ENCODE measurements around the gene GPR6.

GPR6 gene

GRCh38 chr6:109978174-109979032, at the start of gene GPR6:
Gene GPR6 (plus strand): TSS chr6:109978311. CDS start chr6:109979113, 802 bp downstream.
- peak; percentile 51 to 59 for DNase-seq

DNA sequence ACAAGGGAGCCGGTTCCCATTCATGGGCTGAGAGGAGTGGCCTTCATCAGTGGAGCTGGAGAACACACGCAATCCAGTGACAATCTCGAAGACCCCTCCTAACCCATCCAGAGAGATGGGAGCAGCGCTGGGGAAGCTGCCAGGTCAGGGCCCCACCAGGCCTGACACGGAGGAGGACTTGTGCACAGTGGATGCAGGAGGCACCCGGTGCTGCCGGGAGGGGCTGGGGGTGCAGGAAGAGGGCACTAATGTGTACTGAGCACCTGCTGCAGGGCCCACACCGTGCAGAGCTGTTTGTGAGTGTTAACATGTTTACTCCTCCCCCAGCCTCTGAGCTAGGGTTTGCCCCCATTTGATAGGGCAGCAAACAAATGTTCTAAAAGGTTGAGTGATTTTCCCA, 43.8 kb upstream of the GPR6 start:
- no peak for DNase-seq

DNA sequence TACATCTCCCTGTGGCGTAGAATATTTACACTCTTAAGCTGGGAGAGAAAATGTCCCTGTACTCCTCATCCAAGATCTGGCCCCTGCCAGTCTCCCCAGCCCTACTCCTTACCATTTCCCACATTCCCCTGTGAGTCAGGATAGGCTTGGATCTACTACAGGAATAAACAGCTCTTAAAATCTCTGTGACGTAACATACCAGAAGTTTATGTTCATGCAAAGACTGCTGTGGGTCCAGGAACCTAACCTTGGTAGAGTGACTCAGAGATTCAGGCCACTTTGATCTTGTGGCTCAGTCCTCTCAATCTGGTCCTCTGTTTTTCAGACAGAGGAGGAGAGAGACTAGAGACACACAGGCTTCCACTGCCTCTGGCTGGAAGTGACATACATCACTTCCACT, 38.5 kb upstream of the GPR6 start:
- no peak for DNase-seq

DNA sequence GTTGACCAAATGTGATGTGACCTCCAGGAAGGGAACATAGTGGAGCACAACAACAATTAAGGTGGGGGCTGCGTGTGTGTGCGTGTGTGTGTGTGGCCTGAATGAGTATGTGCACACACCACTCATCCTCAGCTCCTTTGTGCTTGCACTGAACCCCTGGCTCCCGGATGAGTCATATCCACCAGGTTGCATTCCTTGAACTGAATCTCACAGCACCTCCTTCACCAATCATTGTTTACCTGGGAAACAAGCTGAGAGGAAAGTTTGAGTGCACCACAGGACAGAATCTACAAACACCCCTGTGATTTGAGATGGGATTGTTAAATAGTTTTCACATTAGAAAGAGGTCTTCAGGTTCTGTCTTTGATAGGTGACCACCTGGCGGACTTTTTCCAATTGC, 33.7 kb upstream of the GPR6 start:
- DNase-seq: no peak

GRCh38 chr6:109945091-109945490, 33.0 kb upstream of the GPR6 start:
- no peak for DNase-seq

GRCh38 chr6:109946979-109947378, 31.1 kb upstream of the GPR6 start:
- DNase-seq: no peak

DNA sequence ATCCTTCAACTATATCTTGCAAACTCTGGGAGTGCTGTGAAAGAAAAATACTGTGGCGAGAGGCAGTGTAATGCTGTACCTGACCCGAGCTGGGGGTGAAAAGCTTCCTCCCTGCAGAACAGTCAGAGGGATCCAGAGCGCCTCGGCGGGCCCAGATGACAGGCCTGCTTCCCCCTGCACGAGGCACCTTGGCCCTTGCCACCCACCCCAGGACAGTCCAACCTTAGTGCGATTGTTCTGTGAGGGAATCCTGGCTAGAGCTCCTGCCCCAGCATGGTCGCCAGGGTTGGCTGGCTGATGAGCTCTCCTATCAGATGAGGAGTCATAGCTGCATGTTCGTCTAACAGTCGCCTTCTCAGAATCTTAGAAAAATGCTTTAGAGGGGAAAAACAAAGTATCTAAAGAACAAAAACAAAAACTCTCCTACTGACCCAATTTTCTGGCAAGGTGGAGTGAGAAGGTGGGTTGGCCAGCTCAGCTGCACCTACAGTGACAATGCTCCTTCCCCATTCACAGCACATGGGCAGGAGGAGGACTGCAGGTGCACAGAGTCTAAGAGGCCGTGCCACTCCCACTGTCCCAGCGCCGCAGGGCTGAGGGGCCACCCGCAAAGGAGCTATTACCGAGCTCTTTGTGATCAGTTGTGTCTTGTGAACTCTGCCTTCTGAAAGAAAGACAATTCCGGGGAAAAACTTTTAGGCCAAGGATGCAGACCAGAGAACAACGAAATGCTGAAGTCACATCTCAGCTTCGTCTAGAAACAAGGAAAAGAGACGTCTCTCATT, 28.6 kb upstream of the GPR6 start:
- DNase-seq: no peak

DNA sequence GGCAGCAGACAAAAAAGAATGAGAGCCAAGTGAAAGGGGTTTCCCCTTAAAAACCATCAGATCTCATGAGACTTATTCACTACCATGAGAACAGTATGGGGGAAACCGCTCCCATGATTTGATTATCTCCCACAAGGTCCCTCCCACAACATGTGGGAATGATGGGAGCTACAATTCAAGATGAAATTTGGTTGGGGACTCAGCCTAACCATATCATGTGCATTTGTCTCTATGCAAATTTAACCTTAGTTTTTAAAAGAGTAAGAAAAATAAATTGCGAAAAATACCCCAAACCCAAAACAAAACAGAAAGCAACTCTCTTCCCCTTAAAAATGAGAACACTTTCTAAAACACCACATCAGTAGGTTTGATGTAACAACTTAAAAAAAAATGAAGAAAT, 22.6 kb upstream of the GPR6 start:
- DNase-seq: no peak

DNA sequence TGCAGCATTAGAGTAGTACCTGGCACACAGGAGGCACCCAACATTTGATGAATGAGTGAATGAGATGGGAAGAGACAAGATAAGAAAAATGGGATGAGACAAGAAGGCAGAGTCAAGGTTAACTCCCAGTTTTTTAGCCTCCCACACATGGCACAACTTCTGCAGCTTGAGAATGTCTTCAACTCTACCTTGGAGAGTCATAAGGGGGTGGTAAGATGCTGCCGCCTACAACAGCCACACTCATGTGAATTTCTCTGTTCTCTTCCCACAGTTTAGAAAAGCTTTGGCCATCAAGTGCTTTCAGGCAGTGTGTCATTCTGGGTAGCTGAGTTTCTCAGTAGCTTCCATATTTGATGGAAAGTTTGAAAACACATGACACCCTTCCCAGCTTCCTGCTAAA, 19.5 kb upstream of the GPR6 start:
- DNase-seq: no peak

DNA sequence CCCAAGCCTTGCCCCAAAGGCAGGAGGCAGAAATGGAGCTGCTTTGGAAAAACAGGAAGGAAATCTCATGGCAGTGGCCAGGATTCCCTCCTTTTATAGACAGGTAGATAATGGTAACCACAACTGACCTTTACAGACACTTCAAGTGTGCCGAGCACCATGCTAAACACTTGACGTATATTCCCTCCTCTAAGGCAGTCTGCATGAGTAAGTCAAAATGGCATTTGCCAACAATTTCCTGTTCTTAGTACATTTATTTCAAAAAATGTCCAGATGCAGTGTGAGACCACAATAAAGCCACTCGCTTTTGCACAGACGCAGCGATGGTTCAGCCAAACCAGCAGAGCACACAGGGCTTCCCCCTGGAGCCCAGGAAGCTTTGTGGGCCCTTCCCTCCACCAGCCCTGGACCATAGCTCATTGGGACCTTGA, 16.5 kb upstream of the GPR6 start:
- DNase-seq: no peak

DNA sequence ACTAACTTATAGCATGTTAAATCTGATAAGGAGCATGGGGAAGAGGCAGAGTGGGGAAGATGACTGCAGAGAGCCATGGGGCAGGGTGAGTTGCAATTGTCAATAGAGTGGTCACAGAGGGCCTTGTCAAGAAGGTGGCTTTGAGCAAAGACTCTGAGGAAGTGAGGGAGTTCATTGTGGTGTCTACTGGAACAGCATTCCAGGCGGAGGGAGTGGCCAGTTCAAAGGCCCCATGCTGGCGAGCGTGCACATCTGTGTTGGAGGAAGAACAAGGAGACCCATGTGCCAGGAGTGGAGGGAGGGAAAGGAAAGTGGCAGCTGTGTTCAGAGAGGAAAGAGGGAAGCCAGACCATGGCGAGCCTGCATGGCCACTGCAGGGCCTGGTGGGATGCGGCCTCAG, 15.8 kb upstream of the GPR6 start:
- DNase-seq: no peak

DNA sequence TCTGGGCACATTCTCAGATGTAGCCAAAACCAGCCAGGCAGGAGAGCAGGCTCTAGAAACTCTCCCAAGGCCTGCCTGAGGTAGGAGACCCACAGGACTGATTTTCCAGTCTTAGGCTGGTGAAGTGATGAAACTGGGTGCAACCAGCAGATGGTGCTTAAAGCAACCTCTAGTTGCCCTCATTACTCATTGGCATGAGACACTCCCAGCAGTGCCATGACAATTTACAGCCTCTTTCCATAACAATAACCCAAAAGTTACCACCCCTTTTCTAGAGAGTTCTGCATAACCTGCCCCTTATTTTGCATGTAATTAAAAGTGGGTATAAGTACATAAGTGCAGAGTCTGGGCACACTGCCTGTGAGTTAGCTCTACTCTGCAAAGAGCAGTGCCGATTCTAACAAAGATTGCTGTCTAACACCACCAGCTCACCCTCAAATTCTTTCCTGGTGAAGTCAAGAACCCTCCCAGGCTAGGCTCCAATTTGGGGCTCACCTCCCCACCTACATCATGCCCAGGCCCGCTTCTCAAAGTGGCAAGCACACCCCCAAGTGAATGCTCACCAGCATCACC, 14.4 kb upstream of the GPR6 start:
- no peak for DNase-seq

DNA sequence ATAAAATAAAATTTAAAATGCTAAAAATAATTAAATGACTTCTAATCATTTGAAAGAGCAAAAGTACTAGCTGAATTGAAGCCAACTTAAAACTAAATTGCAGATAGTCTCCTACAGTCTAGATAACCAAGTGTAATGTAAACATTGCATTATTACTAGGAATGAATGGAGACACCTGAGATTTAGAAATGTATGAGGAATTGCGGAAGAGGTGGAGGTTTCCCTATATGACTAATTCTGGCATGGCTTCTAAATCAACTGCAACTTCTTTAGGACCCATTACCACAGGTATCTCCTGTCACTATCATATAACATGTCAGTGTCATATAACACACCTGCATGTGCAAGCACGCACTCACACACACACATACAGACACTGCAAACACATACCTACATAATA, 13.2 kb upstream of the GPR6 start:
- no peak for DNase-seq

DNA sequence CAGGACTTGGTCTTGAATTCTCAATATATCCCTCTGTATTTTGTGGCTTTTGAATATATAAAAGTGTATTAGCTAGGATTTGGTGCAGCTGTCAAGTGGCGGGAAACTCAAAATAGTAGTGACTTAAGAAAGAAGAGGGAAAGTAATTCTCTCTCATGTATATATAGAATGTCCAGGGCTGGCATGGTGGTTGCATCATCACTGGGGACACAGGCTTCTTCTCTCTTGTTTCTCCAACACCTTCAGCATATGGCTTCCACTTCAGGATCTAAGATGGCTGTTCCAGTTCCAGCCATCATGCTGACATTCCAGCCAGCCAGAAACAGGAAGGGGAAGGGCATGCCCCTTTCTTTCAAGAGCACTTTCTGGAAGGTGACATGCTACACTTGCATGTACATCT, 11.8 kb upstream of the GPR6 start:
- no peak for DNase-seq

DNA sequence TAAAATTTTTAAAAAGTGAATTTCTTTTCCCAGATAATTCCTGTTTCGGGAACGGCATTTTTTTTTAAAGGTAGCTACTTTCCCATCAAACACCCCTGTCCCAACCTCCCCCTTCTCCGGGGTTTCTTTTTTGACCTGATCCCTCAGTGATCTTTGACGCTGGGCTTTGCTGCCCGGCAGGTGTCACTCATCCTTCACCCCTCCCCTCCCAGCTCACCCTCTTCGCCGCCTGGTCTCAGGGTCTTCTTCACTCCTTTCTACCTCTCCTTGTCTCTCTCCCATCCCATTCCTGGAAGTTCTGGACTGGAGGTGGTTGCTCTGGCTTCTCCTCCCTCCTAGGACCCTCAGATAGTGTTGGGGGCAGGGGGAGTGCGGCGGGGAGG, 329 bp upstream of the GPR6 start:
- no peak for DNase-seq

- no peak for DNase-seq
Measured at GRCh38 chr6:109979033-109979921, 1.2 kb downstream of the GPR6 start.

- DNase-seq: no peak
Measured at GRCh38 chr6:109984410-109984809, 6.3 kb downstream of the GPR6 start.

- no peak for DNase-seq
Measured at GRCh38 chr6:109987196-109987595, 9.1 kb downstream of the GPR6 start.

- no peak for DNase-seq
Measured at GRCh38 chr6:109991201-109992101, 13.3 kb downstream of the GPR6 start.

- DNase-seq: no peak
Measured at GRCh38 chr6:109998159-109998785, 20.2 kb downstream of the GPR6 start.

DNA sequence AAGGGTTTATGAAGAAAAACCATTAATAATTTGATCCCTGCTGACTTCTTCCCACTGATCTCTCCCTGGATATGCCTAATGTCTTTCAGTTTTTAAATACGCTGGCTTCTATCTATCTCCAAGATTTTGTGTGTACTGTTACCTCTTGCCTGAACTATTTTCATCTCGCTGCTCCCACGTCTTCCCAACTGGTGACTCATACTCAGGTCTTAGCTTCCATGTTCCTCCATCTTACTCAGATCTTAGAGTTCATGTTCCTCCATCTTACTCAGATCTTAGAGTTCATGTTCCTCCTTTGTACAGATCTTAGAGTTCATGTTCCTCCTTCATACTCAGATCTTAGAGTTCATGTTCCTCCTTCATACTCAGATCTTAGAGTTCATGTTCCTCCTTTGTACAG, 21.6 kb downstream of the GPR6 start:
- no peak for DNase-seq
